ENCODE results near the gene MAPKAPK3.
A peak's percentile ranks its signal among the peaks of the same experiment; 100 is the strongest.

- TF ChIP-seq, protein P1, sequence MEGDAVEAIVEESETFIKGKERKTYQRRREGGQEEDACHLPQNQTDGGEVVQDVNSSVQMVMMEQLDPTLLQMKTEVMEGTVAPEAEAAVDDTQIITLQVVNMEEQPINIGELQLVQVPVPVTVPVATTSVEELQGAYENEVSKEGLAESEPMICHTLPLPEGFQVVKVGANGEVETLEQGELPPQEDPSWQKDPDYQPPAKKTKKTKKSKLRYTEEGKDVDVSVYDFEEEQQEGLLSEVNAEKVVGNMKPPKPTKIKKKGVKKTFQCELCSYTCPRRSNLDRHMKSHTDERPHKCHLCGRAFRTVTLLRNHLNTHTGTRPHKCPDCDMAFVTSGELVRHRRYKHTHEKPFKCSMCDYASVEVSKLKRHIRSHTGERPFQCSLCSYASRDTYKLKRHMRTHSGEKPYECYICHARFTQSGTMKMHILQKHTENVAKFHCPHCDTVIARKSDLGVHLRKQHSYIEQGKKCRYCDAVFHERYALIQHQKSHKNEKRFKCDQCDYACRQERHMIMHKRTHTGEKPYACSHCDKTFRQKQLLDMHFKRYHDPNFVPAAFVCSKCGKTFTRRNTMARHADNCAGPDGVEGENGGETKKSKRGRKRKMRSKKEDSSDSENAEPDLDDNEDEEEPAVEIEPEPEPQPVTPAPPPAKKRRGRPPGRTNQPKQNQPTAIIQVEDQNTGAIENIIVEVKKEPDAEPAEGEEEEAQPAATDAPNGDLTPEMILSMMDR (IDR thresholded peaks at IDR 0.05) = peak in 1 of 5 experiments; percentile 15
- no peak for TF ChIP-seq POLR2A (IDR thresholded peaks at IDR 0.05)
- TF ChIP-seq EP300 (IDR thresholded peaks at IDR 0.05) = no peak
Measured at GRCh38 chr3:50627407-50628051, 10.6 kb downstream of the MAPKAPK3 start.
